H1 (cell line): Measurements from ENCODE around the gene CCDC148. TPM values are rescaled to one million over a fixed set of nuclear protein-coding genes. Genes with fewer than 3 reads are reported as not detected.

ENCODE experiments used
- BRCA1 ChIP-seq: IDR thresholded peaks from 2 replicates; pipeline ENCODE4 v1.6.1; 2012; ENCODE audit warnings: low read depth, low read length, improper control_type of control experiment
- CBX8 ChIP-seq: fragments of 300-800, 300-1000 bp; sonication (generic); IDR thresholded peaks from 2 replicates; pipeline ENCODE4 v1.7.1; 2016; ENCODE audit warnings: low read depth, low read length, borderline replicate concordance
- KDM4A ChIP-seq: IDR thresholded peaks from one replicate; pipeline ENCODE4 v1.7.1; 2012; ENCODE audit warnings: low read depth, mild to moderate bottlenecking, moderate library complexity, low read length, inconsistent platforms; ENCODE audit not compliant: severe bottlenecking
- PHF8 ChIP-seq: fragments of 200-600 bp; sonication (generic); conservative IDR thresholded peaks from 2 replicates; pipeline ENCODE4 v1.7.1; 2012; ENCODE audit warnings: low read depth, mild to moderate bottlenecking, inconsistent platforms, low read length, moderate library complexity
- POLR2A ChIP-seq, 2 experiments: IDR thresholded peaks; 1 replicate in 1 of 2; 2 replicates in 1 of 2; pipeline ENCODE4 v1.6.1; 2011; ENCODE audit warnings: low read depth in 2 of 2, low read length in 2 of 2, mild to moderate bottlenecking in 2 of 2; ENCODE audit errors: control extremely low read depth in 1 of 2
- POLR2AphosphoS5 ChIP-seq: IDR thresholded peaks from 2 replicates; pipeline ENCODE4 v1.6.1; 2011; ENCODE audit warnings: low read depth, low read length
- RAD21 ChIP-seq, 2 experiments: IDR thresholded peaks in 1 of 2; conservative IDR thresholded peaks in 1 of 2; 2 replicates each; pipeline ENCODE4 v1.6.1; 2011; ENCODE audit warnings: low read depth in 2 of 2, low read length in 2 of 2, improper control_type of control experiment in 1 of 2, inconsistent platforms in 1 of 2, mild to moderate bottlenecking in 1 of 2, moderate library complexity in 1 of 2
- RBBP5 ChIP-seq: IDR thresholded peaks from 2 replicates; pipeline ENCODE4 v1.7.1; 2012; ENCODE audit warnings: low read depth, mild to moderate bottlenecking, inconsistent platforms, low read length, moderate library complexity, borderline replicate concordance
- RXRA ChIP-seq: IDR thresholded peaks from 2 replicates; pipeline ENCODE4 v1.6.1; 2011; ENCODE audit warnings: low read depth, mild to moderate bottlenecking, low read length, moderate library complexity; ENCODE audit not compliant: insufficient read depth
- polyA plus RNA-seq, 7 experiments: library from polyadenylated mRNA; depleted of rRNA in 3 of 7; stranded (reverse) in 5 of 7; unstranded in 2 of 7; fragments of >200 nt in 5 of 7; fragments of 200-250 nt in 2 of 7; gene quantifications; 1 replicate in 5 of 7; 2 replicates in 1 of 7; 4 replicates in 1 of 7; pipeline versions ENCODE4 v1.2.1 to v1.2.3, GENCODE V29; 2011 to 2013; ENCODE audit warnings: missing spikeins in 2 of 7, mixed read lengths in 2 of 7
- total RNA-seq: library from RNA; stranded (reverse); fragmentation: NEBNext Ultra II Directional; extraction: Animal tissue kit (Norgen Biotek cat#: 25700); gene quantifications from 2 replicates; pipeline ENCODE4 v1.2.1, GENCODE V29; 2021

The CCDC148 gene
- total and polyA plus RNA-seq, 2 of the 8 experiments (the other 6 are each of a cell fraction or from before 2014, with no cell fraction given), result 0.45 to 1.3 TPM

- TF ChIP-seq POLR2AphosphoS5 (peak; percentile 64), RBBP5 (peak; percentile 32), CBX8 (no peak), RAD21 (IDR thresholded peaks at IDR 0.05 in 1 of 2, conservative IDR thresholded peaks at IDR 0.05 in 1 of 2; ENCODE audit: low read depth in 2 of 2, low read length in 2 of 2) (peak; percentile 2 to 4; a peak in 1 of 4 replicates), PHF8 (peak; percentile 69; the same call in 1 of the 2 replicates), POLR2A (IDR thresholded peaks at IDR 0.05; ENCODE audit: control extremely low read depth in 1 of 2, low read depth in 2 of 2, low read length in 2 of 2) (peak; percentile 53 to 74; a peak in 2 of 3 replicates), BRCA1 (no peak), RXRA (no peak), KDM4A (peak; percentile 42)
Measured at GRCh38 chr2:158457092-158457825, 706 bp upstream of the CCDC148 start (continued).
